Keratinocyte (primary cell): Measurements from ENCODE around the gene PRAC1. TPM values are rescaled to one million over a fixed set of nuclear protein-coding genes. Genes with fewer than 3 reads are reported as not detected.

ENCODE experiments used
- DNase-seq: peaks from one replicate; pipeline ENCODE4 v3.0.0-alpha.2; 2011; ENCODE audit warnings: low read depth, missing footprints, low spot score
- FAIRE-seq: peaks from 2 replicates; lab custom pipeline; 2011; peaks lifted over from hg19 to GRCh38; lab: Jason Lieb, UNC
- H2AFZ ChIP-seq: 2 replicates; pipeline ENCODE4 v1.6.0; 2012; ENCODE audit warnings: low read length, control low read depth, inconsistent platforms; ENCODE audit not compliant: control insufficient read depth
- H3K27ac ChIP-seq: 2 replicates; pipeline ENCODE4 v1.5.1; 2011; ENCODE audit warnings: low read length; ENCODE audit not compliant: control insufficient read depth, insufficient read depth
- H3K27me3 ChIP-seq: 3 replicates; pipeline ENCODE4 v1.6.0; 2011; ENCODE audit warnings: low read length; ENCODE audit not compliant: control insufficient read depth, insufficient read depth; ENCODE audit errors: extremely low read depth
- H3K36me3 ChIP-seq, 2 experiments: 2 replicates in 1 of 2; 3 replicates in 1 of 2; pipeline ENCODE4 v1.5.1; 2011; ENCODE audit warnings: low read length in 2 of 2, mild to moderate bottlenecking in 1 of 2; ENCODE audit not compliant: control insufficient read depth in 2 of 2, insufficient read depth in 2 of 2; ENCODE audit errors: extremely low read depth in 1 of 2
- H3K4me1 ChIP-seq: 3 replicates; pipeline ENCODE4 v1.5.1; 2011; ENCODE audit warnings: low read length; ENCODE audit not compliant: control insufficient read depth, insufficient read depth; ENCODE audit errors: extremely low read depth
- H3K4me2 ChIP-seq: 3 replicates; pipeline ENCODE4 v1.6.0; 2011; ENCODE audit warnings: low read depth, low read length; ENCODE audit not compliant: control insufficient read depth, insufficient read depth; ENCODE audit errors: extremely low read depth
- H3K4me3 ChIP-seq, 3 experiments: fragments of 200-600 bp in 1 of 3; sonication (generic) in 1 of 3; 2 replicates in 2 of 3; 3 replicates in 1 of 3; pipeline ENCODE4 v1.5.1; 2011 to 2016; ENCODE audit warnings: low read length in 3 of 3, mild to moderate bottlenecking in 3 of 3, control low read depth in 2 of 3, inconsistent platforms in 1 of 3, low read depth in 1 of 3, mixed read lengths in 1 of 3, mixed run types in 1 of 3, moderate library complexity in 1 of 3; ENCODE audit not compliant: control insufficient read depth in 2 of 3, insufficient read depth in 2 of 3; ENCODE audit errors: extremely low read depth in 1 of 3
- H3K79me2 ChIP-seq: 2 replicates; pipeline ENCODE4 v1.6.0; 2012; ENCODE audit warnings: low read length; ENCODE audit not compliant: control insufficient read depth, insufficient read depth
- H3K9ac ChIP-seq: 3 replicates; pipeline ENCODE4 v1.6.0; 2011; ENCODE audit warnings: low read length; ENCODE audit not compliant: control insufficient read depth, insufficient read depth; ENCODE audit errors: extremely low read depth
- H3K9me1 ChIP-seq: 3 replicates; pipeline ENCODE4 v1.6.0; 2011; ENCODE audit warnings: low read length; ENCODE audit not compliant: control insufficient read depth, insufficient read depth; ENCODE audit errors: extremely low read depth
- H3K9me3 ChIP-seq: 2 replicates; pipeline ENCODE4 v1.5.1; 2012; ENCODE audit warnings: low read depth, low read length; ENCODE audit not compliant: control insufficient read depth
- H4K20me1 ChIP-seq: 3 replicates; pipeline ENCODE4 v1.6.0; 2011; ENCODE audit warnings: low read length; ENCODE audit not compliant: control insufficient read depth, insufficient read depth; ENCODE audit errors: extremely low read depth
- EZH2 ChIP-seq: IDR thresholded peaks from one replicate; pipeline ENCODE4 v1.6.1; 2012; ENCODE audit warnings: inconsistent platforms, mild to moderate bottlenecking, low read length, moderate library complexity
- dilution Hi-C: fragments of 300-500 bp; cut with MboI; formaldehyde crosslinking; loops from one replicate; pipeline ENCODE4 v1.7.0; 2020; ENCODE audit warnings: low sequenced_read_pairs; ENCODE audit not compliant: extremely low pct_ligation_motif_present
- polyA plus RNA-seq, 5 experiments: library from polyadenylated mRNA; depleted of rRNA in 3 of 5; stranded (reverse) in 3 of 5; stranded (forward) in 1 of 5; unstranded in 1 of 5; fragments of >200 nt; gene quantifications; 1 replicate in 1 of 5; 2 replicates in 3 of 5; 3 replicates in 1 of 5; pipeline versions ENCODE4 v1.2.1 to v1.2.3, GENCODE V29; 2011 to 2012; ENCODE audit warnings: missing spikeins in 2 of 5, low read depth in 1 of 5, low replicate concordance in 1 of 5
- TF ChIP-seq, protein P1 (sequence below), 3 experiments: IDR thresholded peaks in 1 of 3; conservative IDR thresholded peaks in 1 of 3; optimal IDR thresholded peaks in 1 of 3; 2 replicates in 2 of 3; 3 replicates in 1 of 3; pipeline versions ENCODE3 to v1.5.1; 2011; ENCODE audit warnings: low read length in 3 of 3, mild to moderate bottlenecking in 3 of 3, moderate library complexity in 2 of 3, control low read depth in 1 of 3, inconsistent platforms in 1 of 3; ENCODE audit not compliant: insufficient read depth in 2 of 3; ENCODE audit errors: extremely low read depth in 1 of 3

PRAC1 gene
- polyA plus RNA-seq, 1 donor (not counting 4 experiments of a cell fraction or from before 2014, with no cell fraction given), result not detected

DNA sequence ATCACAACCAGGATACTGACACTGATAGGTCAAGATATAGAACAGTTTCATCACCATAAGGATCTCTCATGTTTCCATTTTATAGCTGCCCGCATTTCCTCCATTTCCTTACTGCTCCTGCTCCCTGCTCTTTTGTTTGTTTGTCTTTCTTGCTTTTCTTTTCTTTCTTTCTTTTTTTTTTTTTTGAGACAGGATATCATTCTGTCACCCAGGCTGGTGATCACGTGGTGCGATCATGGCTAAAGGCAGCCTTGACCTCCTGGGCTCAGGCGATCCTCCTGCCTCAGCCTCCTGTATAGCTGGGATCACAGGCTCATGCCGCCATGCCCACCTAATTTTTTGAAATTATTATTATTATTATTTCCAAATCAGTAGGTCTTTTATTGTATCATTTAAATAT lies 31.7 kb downstream of the PRAC1 start:
- no peak overlapping the region for H3K9ac ChIP-seq
- no peak for TF ChIP-seq EZH2
- TF ChIP-seq, protein P1, sequence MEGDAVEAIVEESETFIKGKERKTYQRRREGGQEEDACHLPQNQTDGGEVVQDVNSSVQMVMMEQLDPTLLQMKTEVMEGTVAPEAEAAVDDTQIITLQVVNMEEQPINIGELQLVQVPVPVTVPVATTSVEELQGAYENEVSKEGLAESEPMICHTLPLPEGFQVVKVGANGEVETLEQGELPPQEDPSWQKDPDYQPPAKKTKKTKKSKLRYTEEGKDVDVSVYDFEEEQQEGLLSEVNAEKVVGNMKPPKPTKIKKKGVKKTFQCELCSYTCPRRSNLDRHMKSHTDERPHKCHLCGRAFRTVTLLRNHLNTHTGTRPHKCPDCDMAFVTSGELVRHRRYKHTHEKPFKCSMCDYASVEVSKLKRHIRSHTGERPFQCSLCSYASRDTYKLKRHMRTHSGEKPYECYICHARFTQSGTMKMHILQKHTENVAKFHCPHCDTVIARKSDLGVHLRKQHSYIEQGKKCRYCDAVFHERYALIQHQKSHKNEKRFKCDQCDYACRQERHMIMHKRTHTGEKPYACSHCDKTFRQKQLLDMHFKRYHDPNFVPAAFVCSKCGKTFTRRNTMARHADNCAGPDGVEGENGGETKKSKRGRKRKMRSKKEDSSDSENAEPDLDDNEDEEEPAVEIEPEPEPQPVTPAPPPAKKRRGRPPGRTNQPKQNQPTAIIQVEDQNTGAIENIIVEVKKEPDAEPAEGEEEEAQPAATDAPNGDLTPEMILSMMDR (optimal IDR thresholded peaks at IDR 0.05 in 1 of 3, IDR thresholded peaks at IDR 0.05 in 1 of 3, conservative IDR thresholded peaks at IDR 0.05 in 1 of 3; ENCODE audit: extremely low read depth in 1 of 3, insufficient read depth in 2 of 3, low read length in 3 of 3), result no peak
- no peaks in the 10 kb centered on the region for H3K36me3 ChIP-seq
- H3K4me2 ChIP-seq, result no peak overlapping the region
- H3K9me3 ChIP-seq, result no peaks in the 10 kb centered on the region
- peaks cover 4% of the 10 kb centered on the region for H3K27me3 ChIP-seq
- H2AFZ ChIP-seq, result no peak overlapping the region
- no peak overlapping the region for H3K4me3 ChIP-seq
- no peak for DNase-seq
- dilution Hi-C loops, result no loop called here
- no peaks in the 10 kb centered on the region for H4K20me1 ChIP-seq
- H3K79me2 ChIP-seq, result no peaks in the 10 kb centered on the region
- FAIRE-seq, result no peak
- H3K9me1 ChIP-seq, result no peaks in the 10 kb centered on the region
- no peak overlapping the region for H3K27ac ChIP-seq
- no peaks in the 10 kb centered on the region for H3K4me1 ChIP-seq

DNA sequence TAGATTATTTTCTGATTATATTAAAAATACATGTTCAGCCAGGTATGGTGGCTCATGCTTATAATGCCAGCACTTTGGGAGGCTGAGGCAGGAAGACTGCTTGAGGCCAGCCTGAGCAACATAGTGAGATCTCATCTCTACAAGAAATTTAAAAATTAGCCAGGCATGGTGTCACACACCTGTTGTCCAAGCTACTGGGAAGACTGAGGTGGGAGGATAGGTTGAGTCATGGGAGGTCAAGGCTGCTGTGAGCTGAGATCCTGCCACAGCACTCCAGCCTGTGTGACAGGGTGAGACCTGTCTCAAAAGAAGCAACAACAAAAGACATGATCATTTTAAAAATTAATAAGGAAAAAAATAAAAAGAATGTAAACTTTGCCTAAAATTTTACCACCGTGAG lies 40.7 kb downstream of the PRAC1 start:
- Histone ChIP-seq H3K4me3 (no peak overlapping the region), H2AFZ (no peak overlapping the region), H3K9ac (no peak overlapping the region), H3K4me2 (no peak overlapping the region), H3K4me1 (peaks cover 6% of the 10 kb centered on the region), H3K9me3 (no peaks in the 10 kb centered on the region), H3K27ac (no peak overlapping the region), H3K79me2 (no peaks in the 10 kb centered on the region), H4K20me1 (no peaks in the 10 kb centered on the region), H3K9me1 (no peaks in the 10 kb centered on the region), H3K36me3 (no peaks in the 10 kb centered on the region), H3K27me3 (peaks cover 19% of the 10 kb centered on the region)
- DNase-seq (no peak), FAIRE-seq (no peak)
- no peak for TF ChIP-seq EZH2
- TF ChIP-seq, protein P1 (optimal IDR thresholded peaks at IDR 0.05 in 1 of 3, IDR thresholded peaks at IDR 0.05 in 1 of 3, conservative IDR thresholded peaks at IDR 0.05 in 1 of 3; ENCODE audit: extremely low read depth in 1 of 3, insufficient read depth in 2 of 3, low read length in 3 of 3), result no peak
- dilution Hi-C loops, result no loop called here
